ENCODE measurements around the gene MYBPHL. TPM values are rescaled to one million over a fixed set of nuclear protein-coding genes. Genes with fewer than 3 reads are reported as not detected.

Gene MYBPHL
- total RNA-seq, 1 experiment from 2014 or later = 1.1 TPM

GRCh38 chr1:109242387-109242786 lies 64.4 kb downstream of the MYBPHL start:
- intact Hi-C loops (cut with micrococcal nuclease) = no loop called here
- CTCF ChIA-PET = no interaction called here

More at GRCh38 chr1:109242387-109242786, 64.4 kb downstream of the MYBPHL start:
- POLR2A ChIA-PET = interaction anchor here (0.8 to 4.9 kb wide), 2 partner anchors 18 to 29 kb away, joined by 4 to 68 read pairs; partner anchors contain the start of gene SARS1
- TF ChIP-seq CTCF (IDR thresholded peaks at IDR 0.05; ENCODE audit: unreplicated experiment) = no peak
- Mint-ChIP-seq H3K27me3 (ENCODE audit: insufficient read depth, unreplicated experiment) (no peaks in the 10 kb centered on the region), H3K4me3 (ENCODE audit: unreplicated experiment) (no peak overlapping the region), H3K9me3 (ENCODE audit: unreplicated experiment) (no peaks in the 10 kb centered on the region), H3K4me1 (ENCODE audit: insufficient read depth, unreplicated experiment) (peaks cover 23% of the 10 kb centered on the region), H3K36me3 (ENCODE audit: insufficient read depth, unreplicated experiment) (peaks cover 54% of the 10 kb centered on the region), H3K27ac (ENCODE audit: low read depth, unreplicated experiment) (no peak overlapping the region)
- DNase-seq (ENCODE audit: unreplicated experiment) = no peak
- no TSS peak for BruUV-seq (replicated peaks)

Other genes with a start within 250 kb of the MYBPHL start
- 76.7 and 88.2 TPM in 2 replicates for gene TAF13, start 231.0 kb downstream of the MYBPHL start, total RNA-seq (2022)
- 30.2 and 34.3 TPM in 2 replicates for gene TMEM167B, start 216.2 kb downstream of the MYBPHL start, total RNA-seq (2022)
- 0.22 and 0.58 TPM in 2 replicates for gene ELAPOR1, start 192.9 kb downstream of the MYBPHL start, total RNA-seq (2022)
- 381 and 492 TPM in 2 replicates for gene SARS1, start 93.1 kb downstream of the MYBPHL start, total RNA-seq (2022)
- gene CELSR2, start 57.5 kb downstream of the MYBPHL start, total RNA-seq (2022) = 6.9 and 7.2 TPM in 2 replicates
- gene PSRC1, start 23.9 kb downstream of the MYBPHL start, total RNA-seq (2022) = 13.0 and 19.4 TPM in 2 replicates
- gene SORT1, start 90.9 kb upstream of the MYBPHL start, total RNA-seq (2022) = 13.3 TPM in 2 replicates
- 109 and 113 TPM in 2 replicates for gene PSMA5, start 119.4 kb upstream of the MYBPHL start, total RNA-seq (2022)
- gene SYPL2, start 159.5 kb upstream of the MYBPHL start, total RNA-seq (2022) = not detected in 2 replicates
- gene ATXN7L2, start 176.9 kb upstream of the MYBPHL start, total RNA-seq (2022) = 3.8 and 7.3 TPM in 2 replicates
- 6.9 and 7.8 TPM in 2 replicates for gene CYB561D1, start 187.1 kb upstream of the MYBPHL start, total RNA-seq (2022)
- gene AMIGO1, start 202.7 kb upstream of the MYBPHL start, total RNA-seq (2022) = 0.21 and 0.29 TPM in 2 replicates
- not detected in 2 replicates for gene GPR61, start 232.9 kb upstream of the MYBPHL start, total RNA-seq (2022)
- 8.0 and 8.6 TPM in 2 replicates for gene GNAI3, start 241.6 kb upstream of the MYBPHL start, total RNA-seq (2022)